Measurements from ENCODE around the gene NOC2L. TPM values are rescaled to one million over a fixed set of nuclear protein-coding genes. Genes with fewer than 3 reads are reported as not detected.

NOC2L gene
- total and polyA plus RNA-seq, 9 of the 15 experiments (the other 6 are each of a cell fraction or from before 2014, with no cell fraction given) = 4.0 to 410 (median 200) TPM

DNA sequence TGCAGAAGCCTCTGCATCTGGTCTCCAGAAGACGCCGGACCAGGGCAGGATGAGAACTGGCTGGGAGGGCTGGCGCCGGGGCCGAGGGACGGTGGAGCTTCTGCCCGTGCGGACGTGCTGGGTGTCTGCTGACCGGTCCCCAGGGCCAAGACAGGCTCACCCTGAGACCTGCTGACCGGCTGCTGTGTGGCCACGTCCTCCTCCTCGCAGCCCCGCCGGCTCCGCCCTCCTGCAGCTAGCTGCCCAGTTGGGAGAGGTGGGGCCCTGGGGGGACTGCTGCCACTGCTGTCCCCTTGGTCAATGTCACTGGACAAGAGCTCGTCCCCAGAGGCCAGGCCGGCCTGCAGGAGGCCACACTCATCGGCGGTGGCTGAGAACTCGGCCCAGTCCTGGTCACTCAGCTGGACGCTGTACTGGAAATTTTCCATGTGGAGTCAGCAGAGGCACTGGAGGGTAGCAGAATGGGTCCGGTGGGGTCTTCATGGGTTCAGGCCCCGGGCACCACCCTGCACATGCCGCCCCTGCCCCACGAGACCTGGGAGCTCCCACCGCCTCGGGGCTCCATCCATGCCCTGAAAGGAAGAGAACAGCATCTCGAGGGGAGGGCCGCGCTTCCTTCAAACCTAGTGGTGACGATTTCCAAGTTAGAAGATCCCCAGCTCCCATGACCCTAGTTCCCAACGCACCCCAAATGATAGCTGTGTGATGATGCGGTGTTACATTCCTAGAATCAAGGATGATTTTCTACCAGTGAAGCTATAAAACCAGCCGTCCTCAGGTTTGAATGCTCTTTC is 21.7 kb upstream of the NOC2L start (continued):
- TF ChIP-seq MYC (IDR thresholded peaks at IDR 0.05; ENCODE audit: low read depth, low read length) = no peak
- TF ChIP-seq MYC (CRISPR knock-in tag; IDR thresholded peaks at IDR 0.05; ENCODE audit: borderline replicate concordance, low read depth) = no peak
- TF ChIP-seq HDAC8 (tag; IDR thresholded peaks at IDR 0.05) = no peak
- TF ChIP-seq ZNF134 (CRISPR knock-in tag; conservative IDR thresholded peaks at IDR 0.05) = no peak
- no peak for TF ChIP-seq TGIF2 (CRISPR knock-in tag; IDR thresholded peaks at IDR 0.05)
- TF ChIP-seq NR1H2 (CRISPR knock-in tag; IDR thresholded peaks at IDR 0.05) = no peak
- no peak for TF ChIP-seq ZFP1 (CRISPR knock-in tag; IDR thresholded peaks at IDR 0.05)
- peak; percentile 32 to 68; a peak in 1 of 4 replicates for TF ChIP-seq UBTF (IDR thresholded peaks at IDR 0.05; ENCODE audit: borderline replicate concordance in 1 of 2, low read depth in 2 of 2, low read length in 2 of 2)
